Transverse colon (tissue), 4 donors: Measurements from ENCODE around the gene EFCAB8.

Experiments used
- CTCF ChIP-seq, 5 experiments: fragments of 200-600 bp in 3 of 5; fragments of 450-650 bp in 2 of 5; sonication (generic) in 3 of 5; IDR thresholded peaks; 1 replicate in 2 of 5; 2 replicates in 3 of 5; pipeline ENCODE4 v1.5.1; 2016 to 2017; ENCODE audit warnings: antibody characterized with exemption in 5 of 5, inconsistent platforms in 3 of 5, mild to moderate bottlenecking in 2 of 5, moderate library complexity in 1 of 5
- POLR2A ChIP-seq: fragments of 450-650 bp; IDR thresholded peaks from one replicate; pipeline ENCODE4 v1.6.1; 2016; ENCODE audit warnings: antibody characterized with exemption, mild to moderate bottlenecking, moderate library complexity
- POLR2AphosphoS5 ChIP-seq, 3 donors: sonication (generic); formaldehyde crosslinking; IDR thresholded peaks; one replicate each; pipeline ENCODE4 v1.6.1; 2016; ENCODE audit warnings: antibody characterized with exemption in 3 of 3

DNA sequence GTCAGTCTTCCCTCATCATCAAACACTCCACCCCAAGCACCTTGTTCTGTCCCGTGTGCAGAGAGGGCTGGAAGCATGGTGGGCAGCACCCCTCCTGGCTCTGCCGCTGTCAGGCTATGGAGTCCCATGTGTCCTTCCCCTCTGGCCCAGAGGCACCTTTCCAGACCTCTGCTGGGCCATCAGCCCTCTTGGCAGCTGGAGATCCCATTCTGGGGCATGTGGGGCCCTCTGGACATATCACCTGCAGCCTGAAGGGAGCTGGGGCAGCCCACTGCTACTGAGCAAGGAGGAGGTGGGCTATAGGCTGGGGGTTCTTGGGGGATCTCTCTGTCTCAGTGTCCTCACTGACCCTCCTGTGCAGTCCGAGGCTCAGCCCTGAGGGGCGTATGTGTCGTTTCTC, 103.3 kb downstream of the EFCAB8 start:
- no peak for TF ChIP-seq POLR2A
- TF ChIP-seq CTCF (IDR thresholded peaks at IDR 0.05), result no peak
- no peak for TF ChIP-seq POLR2AphosphoS5 (IDR thresholded peaks at IDR 0.05)
